Activated CD4-positive, alpha-beta memory T cell treated with anti-CD3 and anti-CD28 coated beads for 36 hours (primary cell): ENCODE measurements around the gene ASPSCR1. TPM values are rescaled to one million over a fixed set of nuclear protein-coding genes. Genes with fewer than 3 reads are reported as not detected.

Experiments
- CTCF ChIA-PET: fragments of 350-600 bp; sonication (Branson Sonifier 250); formaldehyde crosslinking; loops from one replicate; lab custom pipeline; 2021; ENCODE audit warnings: antibody characterized with exemption, inconsistent platforms; lab: Charles Lee
- POLR2A ChIA-PET: fragments of 350-600 bp; sonication (Branson Sonifier 250); formaldehyde crosslinking; loops from one replicate; lab custom pipeline; 2021; ENCODE audit warnings: antibody characterized with exemption; lab: Charles Lee
- DNase-seq: peaks from one replicate; pipeline ENCODE4 v3.0.0-alpha.2; 2020
- H3K27ac Mint-ChIP-seq: one replicate; pipeline ENCODE4 v1.8.0; 2021; ENCODE audit warnings: mixed read lengths
- H3K27me3 Mint-ChIP-seq: one replicate; pipeline ENCODE4 v1.8.0; 2021; ENCODE audit warnings: mixed read lengths
- H3K36me3 Mint-ChIP-seq: one replicate; pipeline ENCODE4 v1.8.0; 2021; ENCODE audit warnings: mixed read lengths
- H3K4me1 Mint-ChIP-seq: one replicate; pipeline ENCODE4 v1.8.0; 2021; ENCODE audit warnings: low read depth, mixed read lengths
- H3K4me3 Mint-ChIP-seq: one replicate; pipeline ENCODE4 v1.8.0; 2021; ENCODE audit warnings: mild to moderate bottlenecking, mixed read lengths
- H3K9me3 Mint-ChIP-seq: one replicate; pipeline ENCODE4 v1.8.0; 2021; ENCODE audit warnings: mixed read lengths
- intact Hi-C: fragments of 100-400 bp; cut with micrococcal nuclease; formaldehyde crosslinking; loops from one replicate; pipeline ENCODE4 v1.15.1; 2023
- total RNA-seq, 2 experiments: library from RNA; stranded (reverse); gene quantifications; one replicate each; pipeline ENCODE4 v1.2.3, GENCODE V29; 2021

ASPSCR1 gene
- total RNA-seq, 2 experiments from 2014 or later: 25.4 to 27.1 TPM

DNA sequence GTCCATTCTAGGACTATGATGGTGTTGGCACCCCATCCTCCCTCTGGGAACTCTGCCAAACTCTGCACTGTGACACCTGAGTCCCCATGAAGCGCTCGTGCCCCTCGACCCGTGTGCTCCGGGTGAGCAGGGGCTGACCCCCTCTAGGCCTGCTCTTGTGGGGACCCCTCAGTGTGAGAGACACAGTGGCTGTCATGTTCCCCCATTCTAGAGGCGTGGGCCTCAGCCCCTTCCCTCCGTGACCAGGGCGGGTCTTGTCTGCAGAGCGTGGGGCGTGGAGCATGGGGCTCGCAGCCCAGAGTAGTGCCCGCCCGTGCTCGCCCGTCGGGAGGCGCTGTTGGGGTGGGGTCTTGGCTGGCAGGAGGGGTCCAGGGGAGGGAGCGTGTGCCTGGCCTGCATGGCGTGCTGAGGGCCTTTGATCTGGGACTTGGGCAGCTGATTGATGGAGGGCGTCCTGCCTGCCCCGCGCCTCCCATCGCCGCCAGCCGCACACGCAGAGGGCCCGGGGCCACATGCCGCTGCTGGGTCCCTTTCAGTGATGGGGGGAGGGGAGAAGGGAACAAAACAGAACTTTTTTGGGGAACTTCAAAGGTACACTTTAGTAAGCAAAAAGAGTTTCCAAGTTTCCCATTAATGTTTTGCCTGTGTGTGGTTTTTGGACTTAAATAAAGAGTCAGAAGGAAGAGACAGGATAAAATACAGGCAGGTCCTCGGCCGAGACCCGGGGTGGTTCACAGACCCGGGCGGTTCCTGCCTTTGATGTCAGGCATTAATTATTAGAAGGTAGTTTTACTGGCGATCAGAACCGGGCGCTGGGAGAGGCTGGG lies 22.8 kb downstream of the ASPSCR1 start:
- Mint-ChIP-seq H3K36me3 (no peaks in the 10 kb centered on the region), H3K9me3 (no peaks in the 10 kb centered on the region), H3K27me3 (no peaks in the 10 kb centered on the region), H3K4me3 (no peak overlapping the region), H3K27ac (no peak overlapping the region), H3K4me1 (peaks cover 5% of the 10 kb centered on the region)
- CTCF ChIA-PET: no interaction called here
- intact Hi-C loops: no loop called here
- POLR2A ChIA-PET: no interaction called here
- DNase-seq: no peak

GRCh38 chr17:82000803-82001570 lies 23.6 kb downstream of the ASPSCR1 start:
- Mint-ChIP-seq H3K27me3 (no peaks in the 10 kb centered on the region), H3K4me1 (peaks cover 5% of the 10 kb centered on the region), H3K4me3 (no peak overlapping the region), H3K27ac (no peak overlapping the region), H3K36me3 (no peaks in the 10 kb centered on the region), H3K9me3 (no peaks in the 10 kb centered on the region)
- intact Hi-C loops: no loop called here
- no peak for DNase-seq
- ChIA-PET POLR2A (no interaction called here), CTCF (no interaction called here)

DNA sequence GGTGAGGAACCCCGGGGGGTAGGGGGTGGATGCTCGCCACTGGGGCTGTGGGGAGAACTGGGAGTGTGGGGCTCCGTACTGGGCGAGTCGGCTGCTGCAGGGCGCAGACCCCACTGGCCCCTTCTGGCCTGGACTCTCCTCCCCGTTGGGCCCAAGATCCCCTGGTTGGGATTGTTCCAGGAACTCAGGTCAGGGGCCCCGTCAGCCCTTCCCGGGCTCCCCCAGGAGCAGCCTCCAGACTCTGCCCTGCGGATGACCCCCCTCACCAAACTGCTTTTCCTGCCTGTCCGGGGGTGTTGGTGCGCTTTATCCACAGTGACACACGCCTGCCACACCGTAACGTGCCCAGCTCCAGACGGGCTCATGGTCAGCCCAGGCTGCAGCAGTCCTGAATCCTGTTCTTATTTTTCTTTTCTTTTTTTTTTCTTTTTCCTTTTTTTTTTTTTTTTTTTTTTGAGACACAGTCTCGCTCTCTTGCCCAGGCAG lies 24.2 kb downstream of the ASPSCR1 start:
- intact Hi-C loops: no loop called here
- H3K27me3 Mint-ChIP-seq: no peaks in the 10 kb centered on the region
- H3K4me1 Mint-ChIP-seq: peaks cover 5% of the 10 kb centered on the region
- DNase-seq: no peak
- ChIA-PET CTCF (interaction anchor here (3.4 kb wide), 1 partner anchor 42 kb away, joined by 17 read pairs; no protein-coding TSS in a partner anchor), POLR2A (no interaction called here)
- no peak overlapping the region for H3K4me3 Mint-ChIP-seq
- H3K36me3 Mint-ChIP-seq: no peaks in the 10 kb centered on the region
- no peak overlapping the region for H3K27ac Mint-ChIP-seq
- no peaks in the 10 kb centered on the region for H3K9me3 Mint-ChIP-seq

DNA sequence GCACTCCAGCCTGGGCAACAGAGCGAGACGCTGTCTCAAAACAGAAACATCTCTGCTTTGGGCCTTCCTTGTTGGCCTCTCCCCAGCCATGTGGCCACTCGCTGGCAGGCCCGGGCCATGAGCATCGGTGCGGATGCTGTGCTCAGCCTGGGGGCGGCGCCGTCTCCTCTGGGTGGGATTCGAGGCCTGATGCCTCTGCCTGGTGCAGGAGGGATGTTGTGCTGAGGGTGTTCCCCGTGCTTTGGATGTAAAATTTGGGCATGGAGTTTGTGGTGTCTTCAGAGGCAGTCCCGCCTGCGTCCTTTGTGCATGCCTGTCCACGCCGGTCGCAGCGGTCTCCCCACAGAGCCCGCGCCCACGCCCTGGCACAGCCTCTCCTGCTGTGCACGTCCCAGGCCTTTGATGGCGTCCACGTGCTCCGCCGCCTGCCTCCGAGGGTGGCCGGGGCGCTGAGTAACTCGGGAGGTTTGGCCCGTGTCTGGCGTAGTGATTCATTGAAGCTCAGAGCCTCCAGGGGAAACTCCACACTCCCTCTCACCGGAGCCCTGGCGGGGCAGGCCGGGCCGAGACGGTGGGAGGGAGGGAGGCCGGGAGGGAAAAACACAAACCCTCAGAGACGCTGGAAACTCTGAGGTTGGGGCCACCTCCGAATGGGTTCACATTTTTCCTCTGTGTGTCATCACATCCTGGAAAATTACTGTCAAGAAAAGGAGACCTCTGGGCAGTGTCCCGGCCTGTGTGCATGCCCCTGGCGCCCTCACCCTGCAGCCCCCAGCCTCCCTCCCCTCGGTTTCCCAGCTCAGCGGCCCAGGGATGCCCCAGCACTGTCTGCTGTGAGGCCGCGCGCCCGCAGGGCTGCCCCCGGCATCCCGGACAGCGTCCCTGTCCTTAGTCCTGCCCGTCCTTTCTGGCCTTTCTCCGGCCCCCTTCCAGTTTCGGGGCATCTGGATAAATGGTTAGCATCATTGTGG lies 26.3 kb downstream of the ASPSCR1 start:
- no peaks in the 10 kb centered on the region for H3K27me3 Mint-ChIP-seq
- H3K4me3 Mint-ChIP-seq: no peak overlapping the region
- intact Hi-C loops: no loop called here
- H3K9me3 Mint-ChIP-seq: no peaks in the 10 kb centered on the region
- ChIA-PET CTCF (interaction anchor here (1.3 to 3.4 kb wide), 2 partner anchors 16 to 44 kb away, joined by 3 to 17 read pairs; no protein-coding TSS in a partner anchor), POLR2A (interaction anchor here (0.8 kb wide), 1 partner anchor 17 kb away, joined by 3 read pairs; no protein-coding TSS in a partner anchor)
- peak overlapping the region; percentile 23 for H3K27ac Mint-ChIP-seq
- peaks cover 5% of the 10 kb centered on the region for H3K4me1 Mint-ChIP-seq
- H3K36me3 Mint-ChIP-seq: no peaks in the 10 kb centered on the region
- DNase-seq: peak; percentile 76

- CTCF ChIA-PET: interaction anchor here (1.3 to 3.4 kb wide), 2 partner anchors 15 to 45 kb away, joined by 3 to 17 read pairs; no protein-coding TSS in a partner anchor
- H3K27me3 Mint-ChIP-seq: no peaks in the 10 kb centered on the region
- H3K4me1 Mint-ChIP-seq: peaks cover 5% of the 10 kb centered on the region
- no peak for DNase-seq
- H3K27ac Mint-ChIP-seq: no peak overlapping the region
- intact Hi-C loops: no loop called here
- H3K9me3 Mint-ChIP-seq: no peaks in the 10 kb centered on the region
- H3K4me3 Mint-ChIP-seq: no peak overlapping the region
- POLR2A ChIA-PET: interaction anchor here (0.8 kb wide), 1 partner anchor 16 kb away, joined by 3 read pairs; no protein-coding TSS in a partner anchor
- H3K36me3 Mint-ChIP-seq: no peaks in the 10 kb centered on the region
These were observed 27.4 kb downstream of the ASPSCR1 start for GRCh38 chr17:82004517-82005455.

DNA sequence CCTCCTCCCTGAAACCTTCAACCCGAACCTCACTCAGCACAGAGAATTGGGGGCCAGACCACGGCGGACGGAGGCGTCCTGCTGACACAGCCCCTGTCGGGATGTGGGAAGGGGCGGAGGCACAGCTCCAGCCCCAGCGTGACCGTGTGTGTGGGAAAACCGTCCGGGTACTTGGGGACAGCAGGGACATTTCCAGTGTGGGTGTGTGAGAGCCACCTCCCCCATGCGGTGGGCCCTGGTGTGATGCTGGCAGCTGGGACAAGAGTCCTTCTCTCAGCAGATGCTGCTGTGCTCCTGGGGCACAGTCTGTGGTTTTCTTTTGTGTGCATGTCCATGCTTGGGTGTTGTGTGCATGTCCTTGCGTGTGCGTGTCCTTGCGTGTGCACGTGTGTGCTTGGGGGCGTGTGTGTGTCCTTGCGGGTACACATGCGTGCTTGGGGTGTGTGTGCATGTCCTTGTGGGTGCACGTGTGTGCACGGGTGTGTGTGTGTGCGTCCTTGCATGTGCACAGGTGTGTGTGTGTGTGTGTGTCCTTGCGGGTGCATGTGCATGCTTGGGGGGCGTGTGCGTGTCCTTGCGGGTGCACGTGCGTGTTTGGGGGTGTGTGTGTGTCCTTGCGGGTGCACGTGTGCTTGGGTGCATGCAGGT lies 28.4 kb downstream of the ASPSCR1 start:
- H3K36me3 Mint-ChIP-seq: no peaks in the 10 kb centered on the region
- peaks cover 5% of the 10 kb centered on the region for H3K4me1 Mint-ChIP-seq

GRCh38 chr17:82006468-82007227 lies 29.2 kb downstream of the ASPSCR1 start:
- no peak for DNase-seq
- CTCF ChIA-PET: no interaction called here
- Mint-ChIP-seq H3K9me3 (no peaks in the 10 kb centered on the region), H3K4me1 (peaks cover 5% of the 10 kb centered on the region), H3K27me3 (no peaks in the 10 kb centered on the region), H3K4me3 (no peak overlapping the region), H3K36me3 (no peaks in the 10 kb centered on the region), H3K27ac (no peak overlapping the region)
- intact Hi-C loops: no loop called here
- POLR2A ChIA-PET: no interaction called here

More for the DNA sequence above, 28.4 kb downstream of the ASPSCR1 start:
- ChIA-PET POLR2A (interaction anchor here (0.6 kb wide), 1 partner anchor 122 kb away, joined by 4 read pairs; no protein-coding TSS in a partner anchor), CTCF (no interaction called here)
- Mint-ChIP-seq H3K9me3 (no peaks in the 10 kb centered on the region), H3K4me3 (no peak overlapping the region), H3K27ac (no peak overlapping the region), H3K27me3 (no peaks in the 10 kb centered on the region)
- intact Hi-C loops: no loop called here
- DNase-seq: no peak

- H3K4me3 Mint-ChIP-seq: no peak overlapping the region
- no peaks in the 10 kb centered on the region for H3K9me3 Mint-ChIP-seq
- peaks cover 5% of the 10 kb centered on the region for H3K4me1 Mint-ChIP-seq
- no peaks in the 10 kb centered on the region for H3K36me3 Mint-ChIP-seq
- ChIA-PET POLR2A (no interaction called here), CTCF (no interaction called here)
- no peak overlapping the region for H3K27ac Mint-ChIP-seq
- intact Hi-C loops: no loop called here
- DNase-seq: no peak
- H3K27me3 Mint-ChIP-seq: no peaks in the 10 kb centered on the region
These were observed 29.7 kb downstream of the ASPSCR1 start for GRCh38 chr17:82007228-82007494.

GRCh38 chr17:82007495-82008257 lies 30.2 kb downstream of the ASPSCR1 start:
- H3K27ac Mint-ChIP-seq: no peak overlapping the region
- ChIA-PET CTCF (interaction anchor here (1.2 kb wide), 1 partner anchor 13 kb away, joined by 3 read pairs; no protein-coding TSS in a partner anchor), POLR2A (no interaction called here)
- peaks cover 5% of the 10 kb centered on the region for H3K4me1 Mint-ChIP-seq
- H3K27me3 Mint-ChIP-seq: no peaks in the 10 kb centered on the region
- no peaks in the 10 kb centered on the region for H3K9me3 Mint-ChIP-seq
- intact Hi-C loops: no loop called here
- no peak for DNase-seq
- no peaks in the 10 kb centered on the region for H3K36me3 Mint-ChIP-seq
- no peak overlapping the region for H3K4me3 Mint-ChIP-seq
